GDM1 (cell line): ENCODE measurements around the gene ALDOC.
"Not testable (repeated sequence)": the region's sequence is repeated elsewhere in the genome, so short reads cannot be mapped to it uniquely, and the experiment has no call there.

Experiments used
- DNase-seq: peaks from one replicate; lab custom pipeline; 2025; lab: John Stamatoyannopoulos, UW

Gene ALDOC

GRCh38 chr17:28576758-28577465 is at the start of gene ALDOC:
Gene ALDOC, minus strand, starts transcription at chr17:28576895. Its CDS starts 1,363 bp downstream, at chr17:28575532.
- DNase-seq = peak; percentile 74

- DNase-seq = no peak
Observed at GRCh38 chr17:28624148-28624547, 47.5 kb upstream of the ALDOC start.

- DNase-seq = no peak
Observed at GRCh38 chr17:28623696-28624095, 47.0 kb upstream of the ALDOC start.

- DNase-seq = no peak
Observed at GRCh38 chr17:28622186-28622585, 45.5 kb upstream of the ALDOC start.

- no peak for DNase-seq
Observed at GRCh38 chr17:28620010-28620409, 43.3 kb upstream of the ALDOC start.

GRCh38 chr17:28618464-28618863 is 41.8 kb upstream of the ALDOC start:
- no peak for DNase-seq

GRCh38 chr17:28616281-28616680 is 39.6 kb upstream of the ALDOC start:
- DNase-seq = no peak

- DNase-seq = no peak
Observed at GRCh38 chr17:28615260-28615940, 38.7 kb upstream of the ALDOC start.

- no peak for DNase-seq
Observed at GRCh38 chr17:28613931-28614381, 37.3 kb upstream of the ALDOC start, which contains the start of gene RSKR. Gene RSKR, minus strand, starts transcription at chr17:28614185. Its CDS starts 24 bp downstream, at chr17:28614161.

GRCh38 chr17:28612936-28613872 is 36.5 kb upstream of the ALDOC start:
- no peak for DNase-seq

- DNase-seq = no peak
Observed at GRCh38 chr17:28612531-28612930, 35.8 kb upstream of the ALDOC start.

GRCh38 chr17:28610376-28610775 is 33.7 kb upstream of the ALDOC start:
- no peak for DNase-seq

GRCh38 chr17:28604031-28604430 is 27.3 kb upstream of the ALDOC start:
- DNase-seq = not testable (repeated sequence)

GRCh38 chr17:28599311-28600184 is 22.9 kb upstream of the ALDOC start:
- DNase-seq = peak; percentile 41

- peak; percentile 92 for DNase-seq
Observed at GRCh38 chr17:28598799-28599310, 22.2 kb upstream of the ALDOC start, which contains the start of gene SPAG5. Gene SPAG5, minus strand, starts transcription at chr17:28599025. Its CDS starts 79 bp downstream, at chr17:28598946.

GRCh38 chr17:28598389-28598788 is 21.7 kb upstream of the ALDOC start:
- DNase-seq = no peak

- DNase-seq = no peak
Observed at GRCh38 chr17:28597606-28598383, 21.1 kb upstream of the ALDOC start.

GRCh38 chr17:28592260-28592659 is 15.6 kb upstream of the ALDOC start:
- DNase-seq = no peak

GRCh38 chr17:28585851-28586250 is 9.2 kb upstream of the ALDOC start:
- no peak for DNase-seq

GRCh38 chr17:28584434-28584833 is 7.7 kb upstream of the ALDOC start:
- DNase-seq = no peak
